ENCODE data around the gene PRR35.
"Not testable (repeated sequence)": the region's sequence is repeated elsewhere in the genome, so short reads cannot be mapped to it uniquely, and the experiment has no call there.

The PRR35 gene

GRCh38 chr16:596736-597060 lies 36.5 kb downstream of the PRR35 start:
- DNase-seq: no peak

GRCh38 chr16:597655-598054 lies 37.5 kb downstream of the PRR35 start:
- not testable (repeated sequence) for DNase-seq

- no peak for DNase-seq
These were observed 38.9 kb downstream of the PRR35 start for GRCh38 chr16:598823-599739.

GRCh38 chr16:600781-601180 lies 40.6 kb downstream of the PRR35 start:
- DNase-seq: no peak

GRCh38 chr16:603933-604332 lies 43.7 kb downstream of the PRR35 start:
- DNase-seq: no peak

- no peak for DNase-seq
These were observed 46.6 kb downstream of the PRR35 start for GRCh38 chr16:606656-607307.

- DNase-seq: no peak
These were observed 47.8 kb downstream of the PRR35 start for GRCh38 chr16:608019-608418.

- DNase-seq: no peak
These were observed 49.1 kb downstream of the PRR35 start for GRCh38 chr16:609316-609715.

GRCh38 chr16:609984-610383 lies 49.8 kb downstream of the PRR35 start:
- no peak for DNase-seq

GRCh38 chr16:610513-611381 lies 50.6 kb downstream of the PRR35 start:
- DNase-seq: peak in 4 of 5 experiments; percentile 23 to 45 (median 38)

GRCh38 chr16:615122-615521 lies 54.9 kb downstream of the PRR35 start:
- DNase-seq: no peak
